ENCODE data around the gene TEPSIN.

TEPSIN gene

GRCh38 chr17:81249223-81250040 is 10.6 kb upstream of the TEPSIN start:
- DNase-seq: no peak

- DNase-seq: no peak
These were observed 9.8 kb upstream of the TEPSIN start for GRCh38 chr17:81248649-81249048.

GRCh38 chr17:81247339-81247990 is 8.6 kb upstream of the TEPSIN start:
- DNase-seq: no peak

- no peak for DNase-seq
These were observed 8.0 kb upstream of the TEPSIN start for GRCh38 chr17:81246679-81247338.

- no peak for DNase-seq
These were observed 7.5 kb upstream of the TEPSIN start for GRCh38 chr17:81246343-81246670.

GRCh38 chr17:81245665-81246342 is 6.9 kb upstream of the TEPSIN start:
- DNase-seq: no peak

GRCh38 chr17:81245024-81245664 is 6.3 kb upstream of the TEPSIN start:
- no peak for DNase-seq

GRCh38 chr17:81244358-81245023 is 5.6 kb upstream of the TEPSIN start:
- DNase-seq: no peak

GRCh38 chr17:81243333-81243664 is 4.4 kb upstream of the TEPSIN start:
- DNase-seq: no peak

- no peak for DNase-seq
These were observed 3.8 kb upstream of the TEPSIN start for GRCh38 chr17:81242421-81243332.

GRCh38 chr17:81241648-81242420 is 3.0 kb upstream of the TEPSIN start:
- peak; percentile 46 for DNase-seq

- DNase-seq: no peak
These were observed 2.3 kb upstream of the TEPSIN start for GRCh38 chr17:81241203-81241602.

- no peak for DNase-seq
These were observed 1.9 kb upstream of the TEPSIN start for GRCh38 chr17:81240761-81241160.

- peak; percentile 18 for DNase-seq
These were observed 1.1 kb upstream of the TEPSIN start for GRCh38 chr17:81239714-81240555.

GRCh38 chr17:81238490-81238814 is 403 bp downstream of the TEPSIN start:
- no peak for DNase-seq

- no peak for DNase-seq
These were observed 1.0 kb downstream of the TEPSIN start for GRCh38 chr17:81237591-81238489.

GRCh38 chr17:81236784-81237183 is 2.1 kb downstream of the TEPSIN start:
- DNase-seq: no peak
